ENCODE data around the gene HSP90AA1.

GRCh38 chr14:102095231-102095870, 8.5 kb upstream of the HSP90AA1 start:
- TF ChIP-seq USF2 (IDR thresholded peaks at IDR 0.05; ENCODE audit: low read length) (no peak), EP300 (IDR thresholded peaks at IDR 0.05; ENCODE audit: borderline replicate concordance in 1 of 2, low read depth in 2 of 2, low read length in 2 of 2) (no peak), SIX5 (IDR thresholded peaks at IDR 0.05; ENCODE audit: low read depth, low read length) (no peak)

All from H1 (cell line).